IMR-90 (cell line): Measurements from ENCODE around the gene ADSS1. TPM values are rescaled to one million over a fixed set of nuclear protein-coding genes. Genes with fewer than 3 reads are reported as not detected.

ENCODE experiments used
- ATAC-seq: fragments of 200-7000 bp; cut with Tn5 transposase; 2 replicates; pipeline ENCODE4 v1.9.1; 2020; ENCODE audit warnings: low read depth, mild to moderate bottlenecking, moderate library complexity
- BruUV-seq: library from RNA; stranded (reverse); fragments of 400-500 nt; replicated peaks from 2 replicates; lab custom pipeline; 2021; lab: Mats Ljungman, UMichigan
- CTCF ChIA-PET: fragments of 300-600 bp; formaldehyde crosslinking; extraction: SDS; loops from one replicate; lab custom pipeline; 2021; ENCODE audit warnings: antibody characterized with exemption; lab: Yijun Ruan, JAX
- POLR2A ChIA-PET: fragments of 300-600 bp; sonication (Branson Sonifier 250); formaldehyde crosslinking; loops from one replicate; lab custom pipeline; 2022; ENCODE audit warnings: antibody characterized with exemption; ENCODE audit not compliant: unreplicated experiment; lab: Charles Lee
- DNase-seq: peaks from one replicate; pipeline ENCODE4 v3.0.0; 2013
- H2AFZ ChIP-seq: replicated peaks from 2 replicates; pipeline ENCODE3; 2013; ENCODE audit warnings: low read length, mild to moderate bottlenecking; ENCODE audit not compliant: poor library complexity
- H2AK5ac ChIP-seq: 2 replicates; pipeline ENCODE4 v1.6.1; 2013; ENCODE audit warnings: low read depth, low read length, inconsistent platforms
- H2AK9ac ChIP-seq: replicated peaks from 2 replicates; pipeline ENCODE3; 2013; ENCODE audit warnings: mild to moderate bottlenecking, low read depth, low read length, moderate library complexity; ENCODE audit not compliant: poor library complexity
- H2BK120ac ChIP-seq: 2 replicates; pipeline ENCODE4 v1.6.1; 2013; ENCODE audit warnings: low read depth, low read length, inconsistent platforms
- H2BK15ac ChIP-seq: 3 replicates; pipeline ENCODE4 v1.6.1; 2013; ENCODE audit warnings: low read depth, low read length, inconsistent platforms
- H2BK20ac ChIP-seq: 2 replicates; pipeline ENCODE4 v1.6.1; 2013; ENCODE audit warnings: low read depth, mild to moderate bottlenecking, inconsistent platforms, low read length, moderate library complexity
- H2BK5ac ChIP-seq: 2 replicates; pipeline ENCODE4 v1.6.1; 2013; ENCODE audit warnings: mild to moderate bottlenecking, low read depth, low read length, inconsistent platforms; ENCODE audit not compliant: poor library complexity, severe bottlenecking
- H3K14ac ChIP-seq: replicated peaks from 2 replicates; pipeline ENCODE4 v1.6.1; 2013; ENCODE audit warnings: low read depth, low read length, inconsistent platforms
- H3K18ac ChIP-seq: 2 replicates; pipeline ENCODE4 v1.6.1; 2013; ENCODE audit warnings: low read depth, low read length, control low read depth
- H3K23ac ChIP-seq: 2 replicates; pipeline ENCODE4 v1.6.1; 2013; ENCODE audit warnings: low read depth, low read length, inconsistent platforms
- H3K27ac ChIP-seq: 2 replicates; pipeline ENCODE4 v1.5.1; 2013; ENCODE audit warnings: mild to moderate bottlenecking, control low read depth, low read length; ENCODE audit not compliant: insufficient read depth
- H3K27me3 ChIP-seq: 2 replicates; pipeline ENCODE4 v1.6.1; 2013; ENCODE audit warnings: low read length; ENCODE audit not compliant: control insufficient read depth, insufficient read depth
- H3K36me3 ChIP-seq: 2 replicates; pipeline ENCODE4 v1.6.1; 2013; ENCODE audit warnings: low read length, mixed read lengths; ENCODE audit not compliant: control insufficient read depth, insufficient read depth
- H3K4ac ChIP-seq: 2 replicates; pipeline ENCODE4 v1.6.1; 2013; ENCODE audit warnings: low read depth, low read length, inconsistent platforms
- H3K4me1 ChIP-seq: 2 replicates; pipeline ENCODE4 v1.6.1; 2013; ENCODE audit warnings: low read length, mixed read lengths; ENCODE audit not compliant: control insufficient read depth, insufficient read depth
- H3K4me2 ChIP-seq: 2 replicates; pipeline ENCODE4 v1.6.1; 2013; ENCODE audit warnings: low read depth, mild to moderate bottlenecking, control low read depth, low read length, moderate library complexity
- H3K4me3 ChIP-seq: 2 replicates; pipeline ENCODE4 v1.5.1; 2013; ENCODE audit warnings: low read depth, mild to moderate bottlenecking, control low read depth, low read length, moderate library complexity; ENCODE audit not compliant: insufficient read depth
- H3K56ac ChIP-seq: 2 replicates; pipeline ENCODE4 v1.6.1; 2013; ENCODE audit warnings: low read length, inconsistent platforms; ENCODE audit not compliant: insufficient read depth; ENCODE audit errors: extremely low read depth
- H3K79me1 ChIP-seq, 2 experiments: 2 replicates each; pipeline ENCODE4 v1.6.1; 2013; ENCODE audit warnings: low read length in 2 of 2, inconsistent platforms in 1 of 2, low read depth in 1 of 2
- H3K9ac ChIP-seq: 2 replicates; pipeline ENCODE4 v1.6.1; 2013; ENCODE audit warnings: low read depth, low read length, control low read depth
- H3K9me1 ChIP-seq: 2 replicates; pipeline ENCODE4 v1.6.1; 2013; ENCODE audit warnings: low read length, inconsistent platforms; ENCODE audit not compliant: insufficient read depth
- H3K9me3 ChIP-seq: 2 replicates; pipeline ENCODE4 v1.6.1; 2013; ENCODE audit warnings: low read length; ENCODE audit not compliant: control insufficient read depth, insufficient read depth
- H4K20me1 ChIP-seq: 2 replicates; pipeline ENCODE4 v1.6.1; 2013; ENCODE audit warnings: low read length, inconsistent platforms; ENCODE audit not compliant: insufficient read depth
- H4K5ac ChIP-seq: 2 replicates; pipeline ENCODE4 v1.6.1; 2013; ENCODE audit warnings: mild to moderate bottlenecking, low read depth, low read length, control low read depth
- H4K8ac ChIP-seq, 2 experiments: 2 replicates each; pipeline ENCODE4 v1.6.1; 2013; ENCODE audit warnings: low read depth in 2 of 2, low read length in 2 of 2, control low read depth in 1 of 2, inconsistent platforms in 1 of 2
- H4K91ac ChIP-seq: 2 replicates; pipeline ENCODE4 v1.6.1; 2013; ENCODE audit warnings: low read depth, low read length, inconsistent platforms; ENCODE audit not compliant: insufficient read depth
- BHLHE40 ChIP-seq: fragments of 150-350 bp; IDR thresholded peaks from 2 replicates; pipeline ENCODE4 v1.6.1; 2016; ENCODE audit warnings: mild to moderate bottlenecking, low read depth, low read length
- CEBPB ChIP-seq: IDR thresholded peaks from 2 replicates; pipeline ENCODE4 v1.6.1; 2012; ENCODE audit warnings: low read depth, low read length, improper control_type of control experiment
- CHD1 ChIP-seq: IDR thresholded peaks from 2 replicates; pipeline ENCODE4 v1.6.1; 2012; ENCODE audit warnings: low read depth, low read length, improper control_type of control experiment
- CTCF ChIP-seq: conservative IDR thresholded peaks from 2 replicates; pipeline ENCODE4 v1.5.1; 2012; ENCODE audit warnings: mild to moderate bottlenecking, low read depth, low read length, improper control_type of control experiment
- ELK1 ChIP-seq: fragments of 150-350 bp; IDR thresholded peaks from 2 replicates; pipeline ENCODE4 v1.6.1; 2016; ENCODE audit warnings: low read depth, mild to moderate bottlenecking, low read length, moderate library complexity, borderline replicate concordance
- FOS ChIP-seq: fragments of 150-350 bp; IDR thresholded peaks from 2 replicates; pipeline ENCODE4 v1.6.1; 2016; ENCODE audit warnings: low read depth, low read length
- MAFK ChIP-seq: IDR thresholded peaks from 2 replicates; pipeline ENCODE4 v1.6.1; 2012; ENCODE audit warnings: low read depth, low read length, improper control_type of control experiment
- MAZ ChIP-seq: IDR thresholded peaks from 2 replicates; pipeline ENCODE4 v1.6.1; 2012; ENCODE audit warnings: low read depth, mild to moderate bottlenecking, low read length, improper control_type of control experiment, moderate library complexity, borderline replicate concordance
- MXI1 ChIP-seq: IDR thresholded peaks from 2 replicates; pipeline ENCODE4 v1.6.1; 2012; ENCODE audit warnings: low read depth, mild to moderate bottlenecking, low read length, moderate library complexity, borderline replicate concordance
- NFE2L2 ChIP-seq: fragments of 150-350 bp; IDR thresholded peaks from 2 replicates; pipeline ENCODE4 v1.6.1; 2016; ENCODE audit warnings: low read depth, mild to moderate bottlenecking, low read length
- POLR2A ChIP-seq: IDR thresholded peaks from 2 replicates; pipeline ENCODE4 v1.6.1; 2012; ENCODE audit warnings: mild to moderate bottlenecking, low read depth, low read length
- RAD21 ChIP-seq: IDR thresholded peaks from 2 replicates; pipeline ENCODE4 v1.6.1; 2012; ENCODE audit warnings: low read length, improper control_type of control experiment
- RCOR1 ChIP-seq: IDR thresholded peaks from 2 replicates; pipeline ENCODE4 v1.6.1; 2012; ENCODE audit warnings: mild to moderate bottlenecking, low read length, improper control_type of control experiment; ENCODE audit not compliant: insufficient replicate concordance
- RFX5 ChIP-seq: IDR thresholded peaks from 2 replicates; pipeline ENCODE4 v1.8.0; 2012; ENCODE audit warnings: low read depth, mild to moderate bottlenecking, low read length, moderate library complexity
- SMC3 ChIP-seq: fragments of 150-350 bp; IDR thresholded peaks from 2 replicates; pipeline ENCODE4 v1.6.1; 2016; ENCODE audit warnings: low read depth, mild to moderate bottlenecking, antibody characterized with exemption, low read length, moderate library complexity
- USF2 ChIP-seq: fragments of 150-350 bp; IDR thresholded peaks from 2 replicates; pipeline ENCODE4 v1.6.1; 2017; ENCODE audit warnings: mild to moderate bottlenecking, antibody characterized with exemption, low read length, low read depth
- WGBS, 2 experiments: methylation state at CpG; one replicate each; pipeline versions ENCODE4 v1.1.5 to v1.1.7; 2013; ENCODE audit warnings: missing lambda C conversion rate in 2 of 2; ENCODE audit not compliant: insufficient read length in 1 of 2; ENCODE audit errors: extremely low coverage in 2 of 2; 5-methylcytosine and 5-hydroxymethylcytosine counted together
- dilution Hi-C: fragments of 300-500 bp; cut with HindIII; formaldehyde crosslinking; loops from one replicate; pipeline ENCODE4 v1.14.3; 2018; ENCODE audit warnings: low sequenced_read_pairs; ENCODE audit not compliant: unreplicated experiment
- in situ Hi-C: fragments of 300-500 bp; cut with MboI; formaldehyde crosslinking; loops from 3 replicates; pipeline ENCODE4 v1.14.3; 2019; ENCODE audit warnings: low sequenced_read_pairs, inconsistent platforms, mixed read lengths
- intact Hi-C: fragments of 100-400 bp; cut with micrococcal nuclease; formaldehyde crosslinking; loops from 2 replicates; pipeline ENCODE4 v1.10.0; 2022
- polyA plus RNA-seq, 3 experiments: library from polyadenylated mRNA; depleted of rRNA; stranded (reverse); fragments of >200 nt; gene quantifications; 2 replicates each; pipeline ENCODE4 v1.2.3, GENCODE V29; 2012; ENCODE audit warnings: low replicate concordance in 1 of 3
- total RNA-seq: library from RNA; depleted of rRNA; stranded (reverse); fragments of >200 nt; gene quantifications from 2 replicates; pipeline ENCODE4 v1.2.3, GENCODE V29; 2012

Gene ADSS1
- total and polyA plus RNA-seq, 2 of the 4 experiments (the other 2 are of a cell fraction), result 1.8 to 5.2 TPM

- Histone ChIP-seq H3K4me1 (peaks cover 12% of the 10 kb centered on the region), H2BK20ac (no peak overlapping the region), H3K23ac (no peak overlapping the region), H2AK5ac (no peak overlapping the region), H3K9me1 (no peaks in the 10 kb centered on the region), H3K9me3 (no peaks in the 10 kb centered on the region), H3K4me2 (no peak overlapping the region), H3K36me3 (peaks cover 57% of the 10 kb centered on the region), H3K18ac (no peak overlapping the region), H4K5ac (no peak overlapping the region), H3K56ac (no peak overlapping the region), H2BK120ac (no peak overlapping the region), H3K27me3 (no peaks in the 10 kb centered on the region), H2BK15ac (no peak overlapping the region), H3K14ac (no peak overlapping the region), H3K9ac (no peak overlapping the region), H2BK5ac (no peak overlapping the region), H3K4me3 (no peak overlapping the region), H3K4ac (no peak overlapping the region), H4K20me1 (peaks cover 16% of the 10 kb centered on the region), H2AFZ (no peak overlapping the region), H4K91ac (no peak overlapping the region), H3K79me1 (peaks cover 11 to 15% of the 10 kb centered on the region in 2 experiments; a peak in 3 of 4 replicates), H3K27ac (no peak overlapping the region), H4K8ac (no peak overlapping the region), H2AK9ac (peak overlapping the region; percentile 55)
- BruUV-seq, result no TSS peak
- in situ Hi-C loops, result no loop called here
- DNase-seq (no peak), ATAC-seq (no peak)
- intact Hi-C loops, result no loop called here
- WGBS, 2 experiments, result 84% methylated on average over 9 of the region's 20 CpGs; no CpG with 5 or more reads in 1 of the 2 experiments
- CTCF ChIA-PET, result no interaction called here
- dilution Hi-C loops, result no loop called here
- POLR2A ChIA-PET, result no interaction called here
- TF ChIP-seq POLR2A (no peak), RFX5 (no peak), CHD1 (no peak), FOS (no peak), RAD21 (no peak), BHLHE40 (no peak), USF2 (no peak), SMC3 (no peak), ELK1 (no peak), RCOR1 (no peak), MAZ (no peak), CTCF (no peak), MAFK (no peak), MXI1 (no peak), NFE2L2 (no peak), CEBPB (no peak)
These were observed 6.4 kb upstream of the ADSS1 start for GRCh38 chr14:104717646-104718045.
